H9 (cell line): ENCODE measurements around the gene COL23A1. TPM values are rescaled to one million over a fixed set of nuclear protein-coding genes. Genes with fewer than 3 reads are reported as not detected.

ENCODE experiments used
- DNase-seq: peaks from one replicate; pipeline ENCODE4 v3.0.0-alpha.2; 2017
- H2AFZ ChIP-seq: one replicate; pipeline ENCODE4 v1.6.1; 2013; ENCODE audit warnings: mild to moderate bottlenecking, low read length, control low read depth, moderate library complexity
- H2AK5ac ChIP-seq: 2 replicates; pipeline ENCODE4 v1.6.1; 2013; ENCODE audit warnings: low read length, control low read depth, mixed read lengths; ENCODE audit not compliant: insufficient read length
- H2BK120ac ChIP-seq: one replicate; pipeline ENCODE4 v1.6.1; 2013; ENCODE audit warnings: low read depth, mild to moderate bottlenecking, low read length, control low read depth, inconsistent platforms; ENCODE audit not compliant: poor library complexity, severe bottlenecking
- H2BK12ac ChIP-seq: 2 replicates; pipeline ENCODE4 v1.6.1; 2013; ENCODE audit warnings: low read length, control low read depth, mixed read lengths, low read depth; ENCODE audit not compliant: insufficient read length
- H2BK15ac ChIP-seq: 2 replicates; pipeline ENCODE4 v1.6.1; 2013; ENCODE audit warnings: low read depth, low read length, control low read depth
- H2BK20ac ChIP-seq: one replicate; pipeline ENCODE4 v1.6.1; 2013; ENCODE audit warnings: low read depth, mild to moderate bottlenecking, low read length, control low read depth, inconsistent platforms; ENCODE audit not compliant: poor library complexity, severe bottlenecking
- H2BK5ac ChIP-seq: 2 replicates; pipeline ENCODE4 v1.6.1; 2013; ENCODE audit warnings: low read length, control low read depth, mixed read lengths; ENCODE audit not compliant: insufficient read length
- H3K14ac ChIP-seq: 2 replicates; pipeline ENCODE4 v1.6.1; 2013; ENCODE audit warnings: low read length, control low read depth; ENCODE audit not compliant: insufficient read depth
- H3K18ac ChIP-seq: 2 replicates; pipeline ENCODE4 v1.6.1; 2013; ENCODE audit warnings: low read depth, mild to moderate bottlenecking, mixed read lengths, low read length, control low read depth; ENCODE audit not compliant: insufficient read length
- H3K23ac ChIP-seq: 2 replicates; pipeline ENCODE4 v1.6.1; 2013; ENCODE audit warnings: low read length, control low read depth, mixed read lengths, low read depth; ENCODE audit not compliant: insufficient read length
- H3K23me2 ChIP-seq: 2 replicates; pipeline ENCODE4 v1.6.1; 2013; ENCODE audit warnings: low read depth, mild to moderate bottlenecking, mixed read lengths, low read length, control low read depth; ENCODE audit not compliant: insufficient read length, poor library complexity, severe bottlenecking
- H3K27ac ChIP-seq: 2 replicates; pipeline ENCODE4 v1.5.1; 2013; ENCODE audit warnings: low read length, control low read depth, mixed read lengths, low read depth; ENCODE audit not compliant: insufficient read length
- H3K27me3 ChIP-seq: 2 replicates; pipeline ENCODE4 v1.6.1; 2013; ENCODE audit warnings: low read length, control low read depth, inconsistent platforms; ENCODE audit not compliant: insufficient read depth
- H3K4ac ChIP-seq: 2 replicates; pipeline ENCODE4 v1.6.1; 2013; ENCODE audit warnings: low read depth, mild to moderate bottlenecking, control low read depth, inconsistent platforms, low read length, moderate library complexity
- H3K4me1 ChIP-seq: 2 replicates; pipeline ENCODE4 v1.6.1; 2013; ENCODE audit warnings: low read length, control low read depth, inconsistent platforms; ENCODE audit not compliant: insufficient read depth
- H3K4me2 ChIP-seq: 2 replicates; pipeline ENCODE4 v1.6.1; 2013; ENCODE audit warnings: low read length, control low read depth, mixed read lengths; ENCODE audit not compliant: insufficient read length, insufficient read depth
- H3K56ac ChIP-seq: 2 replicates; pipeline ENCODE4 v1.6.1; 2013; ENCODE audit warnings: low read depth, mild to moderate bottlenecking, mixed read lengths, low read length, control low read depth; ENCODE audit not compliant: insufficient read length
- H3K79me1 ChIP-seq: 2 replicates; pipeline ENCODE4 v1.6.1; 2013; ENCODE audit warnings: low read depth, mild to moderate bottlenecking, moderate library complexity, low read length, control low read depth, inconsistent platforms; ENCODE audit not compliant: insufficient read depth, poor library complexity, severe bottlenecking
- H3K79me2 ChIP-seq: 2 replicates; pipeline ENCODE4 v1.6.1; 2013; ENCODE audit warnings: low read length, control low read depth, inconsistent platforms; ENCODE audit not compliant: insufficient read depth
- H3K9ac ChIP-seq: 2 replicates; pipeline ENCODE4 v1.6.1; 2013; ENCODE audit warnings: low read length, control low read depth, mixed read lengths; ENCODE audit not compliant: insufficient read length; ENCODE audit errors: extremely low read depth
- H3K9me3 ChIP-seq: one replicate; pipeline ENCODE4 v1.6.1; 2013; ENCODE audit warnings: low read depth, low read length, inconsistent platforms; ENCODE audit not compliant: control insufficient read depth
- H3T11ph ChIP-seq: one replicate; pipeline ENCODE4 v1.6.1; 2013; ENCODE audit warnings: mild to moderate bottlenecking, low read length, control low read depth, inconsistent platforms
- H4K20me1 ChIP-seq: one replicate; pipeline ENCODE4 v1.6.1; 2013; ENCODE audit not compliant: control insufficient read depth, insufficient read length, insufficient read depth
- H4K5ac ChIP-seq: 2 replicates; pipeline ENCODE4 v1.6.1; 2013; ENCODE audit warnings: low read depth, mild to moderate bottlenecking, mixed read lengths, low read length, control low read depth; ENCODE audit not compliant: insufficient read length
- H4K8ac ChIP-seq: replicated peaks from 2 replicates; pipeline ENCODE4 v1.6.1; 2013; ENCODE audit warnings: low read length, control low read depth, mixed read lengths, low read depth; ENCODE audit not compliant: insufficient read length
- H4K91ac ChIP-seq: 2 replicates; pipeline ENCODE4 v1.6.1; 2013; ENCODE audit warnings: low read depth, mild to moderate bottlenecking, moderate library complexity, mixed read lengths, low read length, control low read depth; ENCODE audit not compliant: insufficient read length
- H3K27ac Mint-ChIP-seq, 3 experiments: 2 replicates in 2 of 3; 3 replicates in 1 of 3; pipeline ENCODE4 v1.8.0; 2020 to 2021; ENCODE audit warnings: mixed read lengths in 3 of 3, mild to moderate bottlenecking in 1 of 3, moderate library complexity in 1 of 3
- H3K27me3 Mint-ChIP-seq: 2 replicates; pipeline ENCODE4 v1.8.0; 2021; ENCODE audit warnings: low read depth, mild to moderate bottlenecking, moderate library complexity, mixed read lengths
- H3K36me3 Mint-ChIP-seq, 3 experiments: 2 replicates in 2 of 3; 3 replicates in 1 of 3; pipeline ENCODE4 v1.8.0; 2020 to 2021; ENCODE audit warnings: low read depth in 3 of 3, mixed read lengths in 3 of 3; ENCODE audit not compliant: insufficient read depth in 1 of 3
- H3K4me1 Mint-ChIP-seq, 2 experiments: 2 replicates each; pipeline ENCODE4 v1.8.0; 2020; ENCODE audit warnings: mixed read lengths in 2 of 2
- H3K4me3 Mint-ChIP-seq, 2 experiments: 2 replicates in 1 of 2; 3 replicates in 1 of 2; pipeline ENCODE4 v1.8.0; 2020 to 2021; ENCODE audit warnings: mild to moderate bottlenecking in 2 of 2, mixed read lengths in 2 of 2, moderate library complexity in 1 of 2
- H3K9me3 Mint-ChIP-seq, 2 experiments: 2 replicates in 1 of 2; 3 replicates in 1 of 2; pipeline ENCODE4 v1.8.0; 2020; ENCODE audit warnings: mild to moderate bottlenecking in 2 of 2, mixed read lengths in 2 of 2, moderate library complexity in 1 of 2
- CTCF ChIP-seq: fragments of 200-600 bp; sonication (generic); conservative IDR thresholded peaks from 3 replicates; pipeline ENCODE4 v1.8.0; 2021; ENCODE audit warnings: antibody characterized with exemption, mild to moderate bottlenecking
- WGBS: extraction: QIAGEN DNeasy Blood & Tissue Kit; methylation state at CpG from one replicate; pipeline ENCODE4 v1.1.7; 2013; ENCODE audit warnings: missing lambda C conversion rate, low lambda C conversion rate, mixed read lengths; ENCODE audit not compliant: insufficient read length; ENCODE audit errors: extremely low coverage; 5-methylcytosine and 5-hydroxymethylcytosine counted together
- total RNA-seq: library from RNA; stranded (reverse); gene quantifications from 2 replicates; pipeline ENCODE4 v1.2.1, GENCODE V29; 2021

Gene COL23A1
- total RNA-seq, 1 experiment from 2014 or later: 2.6 TPM

- no peaks in the 10 kb centered on the region for H3K23me2 ChIP-seq
- no peak overlapping the region for H4K91ac ChIP-seq
- no peak overlapping the region for H3K56ac ChIP-seq
- H2BK120ac ChIP-seq: no peak overlapping the region
- Mint-ChIP-seq H3K27ac (no peak overlapping the region), H3K4me3 (no peak overlapping the region), H3K9me3 (peaks cover 5 to 6% of the 10 kb centered on the region in 2 experiments; a peak in 4 of 5 replicates), H3K4me1 (peaks cover 0 to 10% of the 10 kb centered on the region in 2 experiments; a peak in 1 of 4 replicates), H3K36me3 (peaks cover 0 to 2% (median 0%) of the 10 kb centered on the region in 3 experiments; a peak in 2 of 7 replicates), H3K27me3 (peaks cover 6% of the 10 kb centered on the region; the same call in 1 of the 2 replicates)
- no peaks in the 10 kb centered on the region for H3K79me1 ChIP-seq
- H4K20me1 ChIP-seq: no peaks in the 10 kb centered on the region
- TF ChIP-seq CTCF: no peak
- H2AK5ac ChIP-seq: no peak overlapping the region
- no peak overlapping the region for H2BK5ac ChIP-seq
- H3K4me1 ChIP-seq: no peaks in the 10 kb centered on the region
- H2BK20ac ChIP-seq: no peak overlapping the region
- no peak overlapping the region for H2BK15ac ChIP-seq
- no peak overlapping the region for H3K14ac ChIP-seq
- no peak overlapping the region for H2AFZ ChIP-seq
- no peak overlapping the region for H4K5ac ChIP-seq
- H3K27ac ChIP-seq: no peak overlapping the region
- no peak overlapping the region for H3K23ac ChIP-seq
- H3K27me3 ChIP-seq: no peaks in the 10 kb centered on the region
- H4K8ac ChIP-seq: no peak overlapping the region
- no peaks in the 10 kb centered on the region for H3K9me3 ChIP-seq
- no peak overlapping the region for H3K4me2 ChIP-seq
- no CpG with 5 or more reads among the region's 34 CpGs for WGBS
- no peak for DNase-seq
- no peak overlapping the region for H3K9ac ChIP-seq
- no peak overlapping the region for H3K4ac ChIP-seq
- H3K18ac ChIP-seq: no peak overlapping the region
- H2BK12ac ChIP-seq: no peak overlapping the region
- H3T11ph ChIP-seq: no peak overlapping the region
- no peaks in the 10 kb centered on the region for H3K79me2 ChIP-seq
Measured at GRCh38 chr5:178286226-178287090, 303.7 kb downstream of the COL23A1 start.
